Right atrium auricular region (tissue), 2 donors: ENCODE data around the gene XPC. TPM values are rescaled to one million over a fixed set of nuclear protein-coding genes. Genes with fewer than 3 reads are reported as not detected.

Source experiments
- DNase-seq: peaks from one replicate; pipeline ENCODE4 v3.0.0-alpha.2; 2019; ENCODE audit warnings: low spot score
- H3K27ac ChIP-seq, 2 donors: fragments of 200-600 bp; sonication (generic); 1 replicate in 1 of 2; 2 replicates in 1 of 2; pipeline ENCODE4 v1.5.1; 2016 to 2019
- H3K27me3 ChIP-seq, 2 donors: fragments of 200-600 bp; sonication (generic); one replicate each; pipeline versions ENCODE4 v1.5.1 to v1.6.0; 2017 to 2019
- H3K36me3 ChIP-seq: fragments of 200-600 bp; sonication (generic); one replicate; pipeline ENCODE4 v1.5.1; 2016
- H3K4me1 ChIP-seq, 2 donors: fragments of 200-600 bp; sonication (generic); one replicate each; pipeline versions ENCODE4 v1.5.1 to v1.6.0; 2017 to 2019
- H3K4me3 ChIP-seq, 2 donors: fragments of 200-600 bp; sonication (generic); 1 replicate in 1 of 2; 2 replicates in 1 of 2; pipeline ENCODE4 v1.5.1; 2017 to 2019; ENCODE audit warnings: mild to moderate bottlenecking in 1 of 2, moderate library complexity in 1 of 2
- H3K9me3 ChIP-seq, 2 donors: fragments of 200-600 bp; sonication (generic); one replicate each; pipeline ENCODE4 v1.5.1; 2019
- total RNA-seq, 2 donors: library from RNA; depleted of rRNA; stranded (reverse); fragments of >200 nt; gene quantifications; one replicate each; pipeline ENCODE4 v1.1.0, GENCODE V29; 2016
- TF ChIP-seq, protein P1 (sequence below), 2 donors: fragments of 200-600 bp; sonication (generic); IDR thresholded peaks; one replicate each; pipeline ENCODE4 v1.5.1; 2019; ENCODE audit warnings: antibody characterized with exemption in 2 of 2

Gene XPC
- total RNA-seq, 2 donors from 2014 or later: 15.7 to 18.3 TPM

- peaks cover 0 to 23% of the 10 kb centered on the region in 2 donors for H3K4me1 ChIP-seq
- DNase-seq: peak; percentile 60
These were observed 688 bp downstream of the XPC start for GRCh38 chr3:14177580-14178246.

GRCh38 chr3:14175383-14176037, 2.9 kb downstream of the XPC start:
- no peak overlapping the region for H3K27ac ChIP-seq
- peaks cover 0 to 23% of the 10 kb centered on the region in 2 donors for H3K4me1 ChIP-seq

More at GRCh38 chr3:14177580-14178246, 688 bp downstream of the XPC start:
- Histone ChIP-seq H3K36me3 (peaks cover 14% of the 10 kb centered on the region), H3K27ac (peak overlapping the region; percentile 97 to 98), H3K4me3 (peak overlapping the region; percentile 86 to 92), H3K27me3 (no peaks in the 10 kb centered on the region), H3K9me3 (no peaks in the 10 kb centered on the region)
- TF ChIP-seq, protein P1, sequence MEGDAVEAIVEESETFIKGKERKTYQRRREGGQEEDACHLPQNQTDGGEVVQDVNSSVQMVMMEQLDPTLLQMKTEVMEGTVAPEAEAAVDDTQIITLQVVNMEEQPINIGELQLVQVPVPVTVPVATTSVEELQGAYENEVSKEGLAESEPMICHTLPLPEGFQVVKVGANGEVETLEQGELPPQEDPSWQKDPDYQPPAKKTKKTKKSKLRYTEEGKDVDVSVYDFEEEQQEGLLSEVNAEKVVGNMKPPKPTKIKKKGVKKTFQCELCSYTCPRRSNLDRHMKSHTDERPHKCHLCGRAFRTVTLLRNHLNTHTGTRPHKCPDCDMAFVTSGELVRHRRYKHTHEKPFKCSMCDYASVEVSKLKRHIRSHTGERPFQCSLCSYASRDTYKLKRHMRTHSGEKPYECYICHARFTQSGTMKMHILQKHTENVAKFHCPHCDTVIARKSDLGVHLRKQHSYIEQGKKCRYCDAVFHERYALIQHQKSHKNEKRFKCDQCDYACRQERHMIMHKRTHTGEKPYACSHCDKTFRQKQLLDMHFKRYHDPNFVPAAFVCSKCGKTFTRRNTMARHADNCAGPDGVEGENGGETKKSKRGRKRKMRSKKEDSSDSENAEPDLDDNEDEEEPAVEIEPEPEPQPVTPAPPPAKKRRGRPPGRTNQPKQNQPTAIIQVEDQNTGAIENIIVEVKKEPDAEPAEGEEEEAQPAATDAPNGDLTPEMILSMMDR (IDR thresholded peaks at IDR 0.05): no peak

DNA sequence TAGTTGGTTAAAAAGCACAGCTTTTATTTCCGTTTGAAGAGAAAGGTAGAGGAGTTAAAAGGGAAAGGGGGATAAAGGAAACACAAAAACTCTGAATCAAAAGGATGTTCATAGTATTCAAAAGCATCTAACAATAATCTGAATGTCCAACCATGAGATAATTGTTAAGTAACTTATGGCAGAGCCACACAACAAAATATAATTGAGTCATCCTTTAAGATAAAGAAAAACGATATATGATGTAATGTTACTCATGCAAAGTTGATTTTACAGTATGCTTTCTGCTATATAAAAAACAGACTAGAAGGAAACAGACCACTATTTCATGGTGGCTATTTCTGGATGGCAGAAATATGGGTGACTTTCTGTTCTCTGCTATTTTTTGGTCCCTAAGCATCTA, 3.9 kb downstream of the XPC start:
- H3K4me1 ChIP-seq: peaks cover 0 to 19% of the 10 kb centered on the region in 2 donors
- no peak overlapping the region for H3K27ac ChIP-seq
- H3K9me3 ChIP-seq: no peaks in the 10 kb centered on the region
- TF ChIP-seq, protein P1 (IDR thresholded peaks at IDR 0.05): no peak
- no peaks in the 10 kb centered on the region for H3K27me3 ChIP-seq
- no peak overlapping the region for H3K4me3 ChIP-seq
- peaks cover 35% of the 10 kb centered on the region for H3K36me3 ChIP-seq
- no peak for DNase-seq

More at GRCh38 chr3:14175383-14176037, 2.9 kb downstream of the XPC start:
- no peaks in the 10 kb centered on the region for H3K27me3 ChIP-seq
- H3K9me3 ChIP-seq: no peaks in the 10 kb centered on the region
- DNase-seq: no peak
- TF ChIP-seq, protein P1 (IDR thresholded peaks at IDR 0.05): no peak
- H3K36me3 ChIP-seq: peaks cover 25% of the 10 kb centered on the region
- no peak overlapping the region for H3K4me3 ChIP-seq

- Histone ChIP-seq H3K4me1 (peaks cover 0 to 10% of the 10 kb centered on the region in 2 donors), H3K9me3 (no peaks in the 10 kb centered on the region), H3K4me3 (no peak overlapping the region), H3K27me3 (no peaks in the 10 kb centered on the region), H3K27ac (no peak overlapping the region), H3K36me3 (peaks cover 55% of the 10 kb centered on the region)
- TF ChIP-seq, protein P1 (IDR thresholded peaks at IDR 0.05): no peak
- no peak for DNase-seq
These were observed 5.9 kb downstream of the XPC start for GRCh38 chr3:14172496-14172895.

GRCh38 chr3:14170531-14171159, 7.8 kb downstream of the XPC start:
- Histone ChIP-seq H3K27ac (no peak overlapping the region), H3K36me3 (peaks cover 71% of the 10 kb centered on the region), H3K9me3 (no peaks in the 10 kb centered on the region), H3K4me3 (no peak overlapping the region), H3K27me3 (no peaks in the 10 kb centered on the region), H3K4me1 (no peaks in the 10 kb centered on the region)
- TF ChIP-seq, protein P1 (IDR thresholded peaks at IDR 0.05): no peak
- no peak for DNase-seq
